HEK293 (cell line): ENCODE results near the gene FARSA.
A peak's percentile ranks its signal among the peaks of the same experiment; 100 is the strongest.

Source experiments
- CTCF ChIA-PET: fragments of 350-600 bp; formaldehyde crosslinking; extraction: SDS; loops from one replicate; lab custom pipeline; 2021; ENCODE audit warnings: antibody characterized with exemption; lab: Yijun Ruan, JAX
- POLR2A ChIA-PET: fragments of 300-600 bp; formaldehyde crosslinking; extraction: SDS; loops from one replicate; lab custom pipeline; 2020; ENCODE audit warnings: antibody characterized with exemption, inconsistent platforms; lab: Yijun Ruan, JAX
- H3K27ac ChIP-seq: fragments of 200-500 bp; sonication (Bioruptor generic); 2 replicates; pipeline ENCODE4 v1.5.1; 2014; ENCODE audit warnings: low read depth, low read length, control low read depth, inconsistent platforms; ENCODE audit errors: extremely low read depth
- H3K36me3 ChIP-seq, 2 experiments: fragments of 200-500 bp in 1 of 2; sonication (Bioruptor generic) in 1 of 2; 1 replicate in 1 of 2; 2 replicates in 1 of 2; pipeline ENCODE4 v1.5.1; 2014 to 2017; ENCODE audit warnings: inconsistent platforms in 2 of 2, low read length in 2 of 2; ENCODE audit not compliant: control insufficient read depth in 2 of 2, insufficient read depth in 1 of 2
- H3K4me1 ChIP-seq: fragments of 200-500 bp; sonication (Bioruptor generic); 2 replicates; pipeline ENCODE4 v1.5.1; 2014; ENCODE audit warnings: mild to moderate bottlenecking, low read length, inconsistent platforms; ENCODE audit not compliant: control insufficient read depth, insufficient read depth
- H3K4me3 ChIP-seq: 2 replicates; pipeline ENCODE4 v1.5.1; 2011; ENCODE audit warnings: low read depth, mild to moderate bottlenecking, control low read depth, low read length, moderate library complexity
- H3K9me3 ChIP-seq: fragments of 200-500 bp; sonication (Bioruptor generic); 2 replicates; pipeline ENCODE4 v1.5.1; 2014; ENCODE audit warnings: low read depth, low read length, inconsistent platforms; ENCODE audit not compliant: control insufficient read depth, insufficient read depth
- EGR2 ChIP-seq: fragments of 450-650 bp; formaldehyde crosslinking; IDR thresholded peaks from 2 replicates; pipeline ENCODE4 v1.5.1; 2016; ENCODE audit warnings: low read depth, missing biosample characterization, missing genetic modification characterization
- ZFHX2 ChIP-seq: fragments of 450-650 bp; formaldehyde crosslinking; conservative IDR thresholded peaks from 2 replicates; pipeline ENCODE4 v1.5.1; 2016; ENCODE audit warnings: missing biosample characterization, missing genetic modification characterization
- ZNF121 ChIP-seq: fragments of 450-650 bp; formaldehyde crosslinking; IDR thresholded peaks from 2 replicates; pipeline ENCODE4 v1.5.1; 2016; ENCODE audit warnings: missing biosample characterization, missing genetic modification characterization
- ZNF174 ChIP-seq: fragments of 450-650 bp; formaldehyde crosslinking; IDR thresholded peaks from 2 replicates; pipeline ENCODE4 v1.5.0; 2017; ENCODE audit warnings: missing biosample characterization, mild to moderate bottlenecking, missing genetic modification characterization
- ZNF2 ChIP-seq: fragments of 450-650 bp; formaldehyde crosslinking; IDR thresholded peaks from 2 replicates; pipeline ENCODE4 v1.5.1; 2016; ENCODE audit warnings: missing biosample characterization, missing genetic modification characterization
- ZNF266 ChIP-seq: fragments of 450-650 bp; formaldehyde crosslinking; IDR thresholded peaks from 2 replicates; pipeline ENCODE4 v1.5.1; 2016; ENCODE audit warnings: missing biosample characterization, missing genetic modification characterization, low read depth
- ZNF341 ChIP-seq: fragments of 450-650 bp; formaldehyde crosslinking; IDR thresholded peaks from 2 replicates; pipeline ENCODE4; 2016; ENCODE audit warnings: low read depth, missing biosample characterization, missing genetic modification characterization
- ZNF37A ChIP-seq: fragments of 450-650 bp; IDR thresholded peaks from 2 replicates; pipeline ENCODE4 v1.5.1; 2018; ENCODE audit warnings: missing biosample characterization, missing genetic modification characterization
- ZNF391 ChIP-seq: fragments of 450-650 bp; formaldehyde crosslinking; IDR thresholded peaks from 2 replicates; pipeline ENCODE4 v1.5.1; 2016; ENCODE audit warnings: low read depth, missing biosample characterization, missing genetic modification characterization, borderline replicate concordance
- ZNF514 ChIP-seq: fragments of 450-650 bp; formaldehyde crosslinking; IDR thresholded peaks from 2 replicates; pipeline ENCODE4 v1.5.1; 2016; ENCODE audit warnings: missing biosample characterization, missing genetic modification characterization
- ZNF521 ChIP-seq: fragments of 450-650 bp; formaldehyde crosslinking; IDR thresholded peaks from 2 replicates; pipeline ENCODE4 v1.5.1; 2017; ENCODE audit warnings: missing biosample characterization, mild to moderate bottlenecking, missing genetic modification characterization
- ZNF549 ChIP-seq: fragments of 450-650 bp; IDR thresholded peaks from 2 replicates; pipeline ENCODE4 v1.5.1; 2018; ENCODE audit warnings: missing biosample characterization, missing genetic modification characterization, mild to moderate bottlenecking, inconsistent platforms, moderate library complexity
- ZXDB ChIP-seq: fragments of 450-650 bp; formaldehyde crosslinking; IDR thresholded peaks from 2 replicates; pipeline ENCODE4 v1.5.1; 2016; ENCODE audit warnings: missing biosample characterization, missing genetic modification characterization
- TF ChIP-seq, protein P1 (sequence below): fragments of 450-650 bp; formaldehyde crosslinking; IDR thresholded peaks from 2 replicates; pipeline ENCODE4 v1.5.1; 2016; ENCODE audit warnings: missing biosample characterization, missing genetic modification characterization
- TF ChIP-seq, protein P2 (sequence below): fragments of 450-650 bp; formaldehyde crosslinking; IDR thresholded peaks from 2 replicates; pipeline ENCODE4 v1.5.1; 2016; ENCODE audit warnings: missing biosample characterization, missing genetic modification characterization

Gene FARSA

DNA sequence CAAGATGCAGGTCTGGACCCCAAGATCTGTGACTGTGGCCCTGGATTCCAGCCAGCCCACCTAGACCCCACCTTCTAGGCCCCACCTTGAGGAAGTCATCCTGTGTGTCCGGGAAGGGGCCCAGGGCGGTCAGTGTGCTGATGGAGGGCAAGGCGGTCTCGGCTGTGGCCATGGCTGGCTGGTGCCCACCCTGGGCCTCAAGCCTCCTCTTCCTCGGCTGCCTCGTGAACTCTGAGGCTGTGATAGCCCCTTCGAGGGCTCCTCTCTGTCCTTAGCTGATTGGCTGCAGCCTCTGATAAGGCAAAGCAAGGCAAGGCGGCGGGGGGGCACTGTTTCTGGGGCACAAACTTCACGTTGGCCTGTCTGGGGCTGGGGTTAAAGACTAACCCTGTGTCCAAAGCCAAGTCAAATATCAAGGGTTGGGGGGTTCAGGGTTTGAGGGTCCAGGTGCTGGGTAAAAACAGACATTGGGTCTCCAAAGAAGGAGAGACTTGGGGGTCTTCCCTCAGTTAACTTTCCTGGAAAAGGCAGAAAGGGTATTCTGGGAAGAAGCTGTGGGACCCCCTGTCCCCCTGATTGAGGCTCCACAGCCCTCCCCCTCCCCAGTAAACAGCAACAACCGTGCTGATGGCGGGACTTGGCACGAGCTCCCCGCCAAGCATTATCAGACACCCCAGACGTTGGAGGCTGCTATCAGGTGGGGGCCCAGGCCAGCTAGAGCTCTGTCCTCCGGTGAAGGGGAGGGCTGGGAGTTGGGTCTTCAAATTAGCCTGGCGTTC, 46.4 kb downstream of the FARSA start, which contains the start of gene KLF1:
Gene KLF1, minus strand, starts transcription at position 233 of the 779 bp plus-strand sequence. Its CDS starts 61 bp downstream, at position 172.
- POLR2A ChIA-PET, result interaction anchor here (0.7 to 0.9 kb wide), 2 partner anchors 30 to 68 kb away, joined by 3 read pairs; no protein-coding TSS in a partner anchor
- Histone ChIP-seq H3K4me1 (no peaks in the 10 kb centered on the region), H3K4me3 (no peak within 1 kb of the TSS), H3K9me3 (no peaks in the 10 kb centered on the region), H3K36me3 (no peaks in the 10 kb centered on the region), H3K27ac (no peak within 1 kb of the TSS)
- TF ChIP-seq ZXDB (tag by site-specific recombination) (no peak), ZNF341 (tag by site-specific recombination) (no peak), ZNF37A (no peak), ZNF549 (no peak), ZNF521 (tag by site-specific recombination) (no peak), ZNF391 (tag by site-specific recombination) (no peak), ZNF2 (no peak), ZNF514 (tag by site-specific recombination) (no peak)
- TF ChIP-seq, protein P1, sequence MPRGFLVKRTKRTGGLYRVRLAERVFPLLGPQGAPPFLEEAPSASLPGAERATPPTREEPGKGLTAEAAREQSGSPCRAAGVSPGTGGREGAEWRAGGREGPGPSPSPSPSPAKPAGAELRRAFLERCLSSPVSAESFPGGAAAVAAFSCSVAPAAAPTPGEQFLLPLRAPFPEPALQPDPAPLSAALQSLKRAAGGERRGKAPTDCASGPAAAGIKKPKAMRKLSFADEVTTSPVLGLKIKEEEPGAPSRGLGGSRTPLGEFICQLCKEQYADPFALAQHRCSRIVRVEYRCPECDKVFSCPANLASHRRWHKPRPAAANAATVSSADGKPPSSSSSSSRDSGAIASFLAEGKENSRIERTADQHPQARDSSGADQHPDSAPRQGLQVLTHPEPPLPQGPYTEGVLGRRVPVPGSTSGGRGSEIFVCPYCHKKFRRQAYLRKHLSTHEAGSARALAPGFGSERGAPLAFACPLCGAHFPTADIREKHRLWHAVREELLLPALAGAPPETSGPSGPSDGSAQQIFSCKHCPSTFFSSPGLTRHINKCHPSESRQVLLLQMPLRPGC, result no peak
- TF ChIP-seq, protein P2, sequence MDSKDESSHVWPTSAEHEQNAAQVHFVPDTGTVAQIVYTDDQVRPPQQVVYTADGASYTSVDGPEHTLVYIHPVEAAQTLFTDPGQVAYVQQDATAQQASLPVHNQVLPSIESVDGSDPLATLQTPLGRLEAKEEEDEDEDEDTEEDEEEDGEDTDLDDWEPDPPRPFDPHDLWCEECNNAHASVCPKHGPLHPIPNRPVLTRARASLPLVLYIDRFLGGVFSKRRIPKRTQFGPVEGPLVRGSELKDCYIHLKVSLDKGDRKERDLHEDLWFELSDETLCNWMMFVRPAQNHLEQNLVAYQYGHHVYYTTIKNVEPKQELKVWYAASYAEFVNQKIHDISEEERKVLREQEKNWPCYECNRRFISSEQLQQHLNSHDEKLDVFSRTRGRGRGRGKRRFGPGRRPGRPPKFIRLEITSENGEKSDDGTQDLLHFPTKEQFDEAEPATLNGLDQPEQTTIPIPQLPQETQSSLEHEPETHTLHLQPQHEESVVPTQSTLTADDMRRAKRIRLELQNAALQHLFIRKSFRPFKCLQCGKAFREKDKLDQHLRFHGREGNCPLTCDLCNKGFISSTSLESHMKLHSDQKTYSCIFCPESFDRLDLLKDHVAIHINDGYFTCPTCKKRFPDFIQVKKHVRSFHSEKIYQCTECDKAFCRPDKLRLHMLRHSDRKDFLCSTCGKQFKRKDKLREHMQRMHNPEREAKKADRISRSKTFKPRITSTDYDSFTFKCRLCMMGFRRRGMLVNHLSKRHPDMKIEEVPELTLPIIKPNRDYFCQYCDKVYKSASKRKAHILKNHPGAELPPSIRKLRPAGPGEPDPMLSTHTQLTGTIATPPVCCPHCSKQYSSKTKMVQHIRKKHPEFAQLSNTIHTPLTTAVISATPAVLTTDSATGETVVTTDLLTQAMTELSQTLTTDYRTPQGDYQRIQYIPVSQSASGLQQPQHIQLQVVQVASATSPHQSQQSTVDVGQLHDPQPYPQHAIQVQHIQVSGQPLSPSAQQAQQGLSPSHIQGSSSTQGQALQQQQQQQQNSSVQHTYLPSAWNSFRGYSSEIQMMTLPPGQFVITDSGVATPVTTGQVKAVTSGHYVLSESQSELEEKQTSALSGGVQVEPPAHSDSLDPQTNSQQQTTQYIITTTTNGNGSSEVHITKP, result no peak
- CTCF ChIA-PET, result interaction anchor here (1.0 to 1.2 kb wide), 2 partner anchors 39 to 78 kb away, joined by 5 read pairs; no protein-coding TSS in a partner anchor

DNA sequence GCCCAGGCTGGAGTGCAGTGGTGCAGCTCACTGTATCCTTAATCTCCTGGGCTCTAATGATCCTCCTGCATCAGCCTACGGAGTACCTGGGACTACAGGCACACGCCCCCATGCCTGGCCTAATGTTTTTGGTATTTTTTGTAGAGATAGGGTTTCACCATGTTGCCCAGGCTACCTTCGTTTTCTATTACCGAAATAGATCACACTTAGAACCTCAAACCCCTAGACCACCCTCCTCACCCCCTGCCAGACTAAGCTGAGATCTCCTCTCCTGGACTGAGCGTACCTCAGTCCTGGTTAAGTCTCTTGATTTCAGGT, 46.9 kb downstream of the FARSA start:
- Histone ChIP-seq H3K36me3 (no peaks in the 10 kb centered on the region), H3K4me1 (no peaks in the 10 kb centered on the region), H3K4me3 (no peak overlapping the region), H3K9me3 (no peaks in the 10 kb centered on the region), H3K27ac (no peak overlapping the region)
- CTCF ChIA-PET, result no interaction called here
- TF ChIP-seq ZFHX2 (tag by site-specific recombination) (peak; percentile 38; the same call in 1 of the 2 replicates), EGR2 (tag by site-specific recombination) (0 out of 2 replicates have a peak, but pooled peaks have one; percentile 21), ZNF514 (tag by site-specific recombination) (no peak)
- POLR2A ChIA-PET, result interaction anchor here (0.9 kb wide), 1 partner anchor 31 kb away, joined by 3 read pairs; no protein-coding TSS in a partner anchor

DNA sequence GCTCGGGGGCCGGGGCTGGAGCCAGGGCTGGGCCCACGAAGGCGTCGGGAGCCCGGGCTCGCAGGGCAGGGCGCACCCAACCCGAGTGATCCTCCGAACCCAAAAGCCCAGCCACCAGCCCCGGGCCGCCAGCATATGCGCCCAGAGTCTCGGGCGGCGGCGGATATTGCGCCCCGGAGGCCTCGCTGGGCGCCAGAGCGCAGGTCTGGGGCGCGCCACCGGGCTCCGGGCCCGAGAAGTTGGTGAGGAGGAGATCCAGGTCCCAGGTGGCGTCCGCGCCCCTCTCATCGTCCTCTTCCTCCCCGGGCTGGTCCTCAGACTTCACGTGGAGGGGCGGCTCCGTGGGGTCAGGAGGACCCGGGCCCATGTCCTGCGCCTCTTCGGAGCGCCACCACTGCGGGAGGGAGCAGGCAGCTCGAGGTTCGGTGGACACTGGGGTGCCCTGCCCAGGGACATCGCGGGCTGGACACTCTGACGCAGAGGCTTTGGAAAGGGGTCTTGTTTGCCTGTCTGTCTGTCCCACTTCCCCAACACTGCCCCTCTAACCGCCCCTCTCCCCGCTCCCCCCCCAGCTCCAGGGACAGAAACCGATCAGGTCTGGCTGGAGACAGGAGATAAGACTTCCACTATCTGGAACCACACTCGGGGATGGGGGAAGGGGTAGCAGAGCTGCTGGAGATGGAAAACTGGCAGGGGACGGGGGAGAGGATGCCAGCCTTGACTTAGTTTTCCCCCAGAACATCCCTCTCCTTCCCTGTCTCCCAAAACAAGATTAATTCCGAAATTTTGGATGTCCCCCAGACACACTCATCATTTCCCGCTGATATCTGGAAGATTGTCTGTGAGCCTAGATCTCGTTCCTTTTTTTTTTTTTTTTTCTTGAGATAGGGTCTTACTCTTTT, 47.5 kb downstream of the FARSA start:
- ChIA-PET POLR2A (interaction anchor here (0.7 to 1.6 kb wide), 10 partner anchors 28 to 95 kb away, joined by 3 to 10 read pairs (median 3); partner anchors contain the start of genes CALR, FARSA, JUNB and SYCE2), CTCF (interaction anchor here (0.6 to 2.1 kb wide), 10 partner anchors 9 to 79 kb away, joined by 3 to 15 read pairs (median 4); no protein-coding TSS in a partner anchor)
- H3K4me3 ChIP-seq, result no peak overlapping the region
- H3K9me3 ChIP-seq, result no peaks in the 10 kb centered on the region
- H3K36me3 ChIP-seq, result no peaks in the 10 kb centered on the region
- no peak overlapping the region; the same call in 1 of the 2 replicates for H3K27ac ChIP-seq
- H3K4me1 ChIP-seq, result no peaks in the 10 kb centered on the region
- no peak for TF ChIP-seq ZNF266
- TF ChIP-seq ZNF121 (tag by site-specific recombination), result 0 out of 2 replicates have a peak, but pooled peaks have one; percentile 40
- no peak for TF ChIP-seq ZNF174 (tag by site-specific recombination)
